GM06990 (cell line): ENCODE measurements around the gene DPF1.

ENCODE experiments used
- DNase-seq: peaks from one replicate; pipeline ENCODE4 v3.0.0-alpha.2; 2011; ENCODE audit not compliant: insufficient read length; ENCODE audit errors: extremely low read depth
- H3K27me3 ChIP-seq: replicated peaks from 2 replicates; pipeline ENCODE4 v1.6.0; 2011; ENCODE audit warnings: low read length; ENCODE audit not compliant: control insufficient read depth, insufficient read depth
- H3K36me3 ChIP-seq: 2 replicates; pipeline ENCODE4 v1.5.1; 2011; ENCODE audit warnings: low read length; ENCODE audit not compliant: control insufficient read depth, insufficient read depth
- H3K4me3 ChIP-seq: replicated peaks from 2 replicates; pipeline ENCODE4 v1.5.1; 2011; ENCODE audit warnings: low read depth, mild to moderate bottlenecking, control low read depth, low read length
- TF ChIP-seq, protein P1 (sequence below): IDR thresholded peaks from 2 replicates; pipeline ENCODE4 v1.5.1; 2011; ENCODE audit warnings: low read length, control low read depth, mild to moderate bottlenecking, inconsistent platforms; ENCODE audit not compliant: insufficient read depth, poor library complexity, severe bottlenecking

DPF1 gene

DNA sequence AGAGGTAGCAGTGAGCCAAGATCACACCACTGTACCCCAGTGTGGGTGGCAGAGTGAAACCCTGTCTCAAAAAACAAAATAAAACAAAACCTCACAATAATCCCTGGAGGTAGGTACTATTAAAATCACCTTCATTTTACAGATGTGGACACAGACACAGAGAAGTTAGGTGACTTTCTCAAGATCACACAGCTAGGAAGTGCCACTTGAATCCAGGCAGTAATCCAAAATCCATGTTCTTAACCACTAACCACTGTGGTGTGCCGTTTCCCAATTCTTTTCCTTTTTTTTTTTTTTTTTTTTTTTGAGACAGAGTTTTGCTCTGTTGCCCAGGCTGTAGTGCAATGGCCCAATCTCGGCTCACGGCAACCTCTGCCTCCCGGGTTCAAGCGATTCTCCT is 23.1 kb upstream of the DPF1 start:
- Histone ChIP-seq H3K4me3 (no peak overlapping the region), H3K27me3 (no peaks in the 10 kb centered on the region), H3K36me3 (no peaks in the 10 kb centered on the region)
- no peak for DNase-seq
- TF ChIP-seq, protein P1, sequence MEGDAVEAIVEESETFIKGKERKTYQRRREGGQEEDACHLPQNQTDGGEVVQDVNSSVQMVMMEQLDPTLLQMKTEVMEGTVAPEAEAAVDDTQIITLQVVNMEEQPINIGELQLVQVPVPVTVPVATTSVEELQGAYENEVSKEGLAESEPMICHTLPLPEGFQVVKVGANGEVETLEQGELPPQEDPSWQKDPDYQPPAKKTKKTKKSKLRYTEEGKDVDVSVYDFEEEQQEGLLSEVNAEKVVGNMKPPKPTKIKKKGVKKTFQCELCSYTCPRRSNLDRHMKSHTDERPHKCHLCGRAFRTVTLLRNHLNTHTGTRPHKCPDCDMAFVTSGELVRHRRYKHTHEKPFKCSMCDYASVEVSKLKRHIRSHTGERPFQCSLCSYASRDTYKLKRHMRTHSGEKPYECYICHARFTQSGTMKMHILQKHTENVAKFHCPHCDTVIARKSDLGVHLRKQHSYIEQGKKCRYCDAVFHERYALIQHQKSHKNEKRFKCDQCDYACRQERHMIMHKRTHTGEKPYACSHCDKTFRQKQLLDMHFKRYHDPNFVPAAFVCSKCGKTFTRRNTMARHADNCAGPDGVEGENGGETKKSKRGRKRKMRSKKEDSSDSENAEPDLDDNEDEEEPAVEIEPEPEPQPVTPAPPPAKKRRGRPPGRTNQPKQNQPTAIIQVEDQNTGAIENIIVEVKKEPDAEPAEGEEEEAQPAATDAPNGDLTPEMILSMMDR, result no peak

DNA sequence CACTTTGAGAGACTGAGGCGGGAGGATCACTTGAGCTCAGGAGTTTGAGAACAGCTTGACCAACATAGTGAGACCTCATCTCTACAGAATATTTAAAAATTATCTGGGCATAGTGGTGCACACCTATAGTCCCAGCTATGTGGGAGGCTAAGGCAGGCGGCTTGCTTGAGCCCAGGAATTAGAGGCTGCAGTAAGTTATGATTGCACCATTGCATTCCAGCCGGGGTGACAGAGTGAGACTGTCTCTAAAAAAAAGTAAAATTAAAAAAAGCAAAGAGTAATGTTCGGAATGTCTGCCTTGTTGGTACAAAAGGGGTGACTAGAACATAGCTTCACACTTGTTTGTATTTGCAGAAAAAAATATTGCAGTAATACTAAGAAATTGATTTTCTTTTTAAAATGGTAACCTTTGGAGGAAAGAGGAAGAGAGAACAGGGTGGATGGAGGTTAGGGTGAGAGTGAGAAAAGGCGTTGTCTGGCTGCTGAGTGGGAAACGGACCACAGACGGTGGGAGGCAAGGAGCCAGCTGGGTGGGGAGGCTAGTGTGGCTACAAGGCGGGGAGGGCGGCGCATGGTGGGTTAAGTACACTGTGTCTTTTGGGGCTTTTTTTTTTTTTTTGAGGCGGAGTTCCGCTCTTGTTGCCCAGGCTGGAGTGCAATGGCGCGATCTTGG is 21.9 kb upstream of the DPF1 start:
- Histone ChIP-seq H3K27me3 (no peaks in the 10 kb centered on the region), H3K4me3 (no peak overlapping the region), H3K36me3 (no peaks in the 10 kb centered on the region)
- TF ChIP-seq, protein P1, result no peak
- no peak for DNase-seq

DNA sequence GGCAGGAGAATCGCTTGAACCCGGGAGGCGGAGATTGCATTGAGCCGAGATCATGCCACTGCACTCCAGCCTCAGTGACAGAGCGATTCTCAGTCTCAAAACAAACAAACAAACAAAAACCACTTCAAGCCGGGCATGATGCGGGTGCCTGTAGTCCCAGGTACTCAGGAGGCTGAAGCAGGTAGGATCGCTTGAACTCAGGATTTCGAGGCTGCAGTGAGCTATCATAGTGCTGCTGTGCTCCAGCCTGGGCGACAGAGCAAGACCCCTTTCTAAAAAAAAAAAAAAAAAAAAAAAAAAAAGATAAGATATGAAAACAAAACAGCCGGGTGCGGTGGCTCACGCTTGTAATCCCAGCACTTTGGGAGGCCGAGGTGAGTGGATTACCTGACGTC is 19.3 kb upstream of the DPF1 start:
- TF ChIP-seq, protein P1, result no peak
- Histone ChIP-seq H3K36me3 (no peaks in the 10 kb centered on the region), H3K4me3 (no peak overlapping the region; the same call in 1 of the 2 replicates), H3K27me3 (no peaks in the 10 kb centered on the region)
- no peak for DNase-seq

DNA sequence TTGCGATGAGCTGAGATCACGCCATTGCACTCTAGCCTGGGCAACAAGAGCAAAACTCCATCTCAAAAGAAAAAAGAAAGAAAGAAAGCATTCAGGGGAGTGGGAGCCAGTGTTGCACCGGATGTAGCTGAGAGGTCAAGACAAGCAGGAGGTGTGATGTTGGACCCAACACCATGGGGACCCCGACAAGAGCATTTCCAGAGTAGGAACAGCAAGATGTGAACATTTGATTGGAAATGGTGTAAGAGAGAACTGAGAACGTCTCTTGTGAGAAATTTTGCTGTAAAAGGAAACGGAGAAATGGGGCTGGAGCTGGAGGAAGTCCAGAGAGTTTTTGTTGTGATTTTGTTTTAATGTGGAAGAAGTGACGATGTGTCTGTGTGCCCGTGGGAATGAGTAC is 15.8 kb upstream of the DPF1 start:
- Histone ChIP-seq H3K4me3 (no peak overlapping the region), H3K36me3 (no peaks in the 10 kb centered on the region), H3K27me3 (no peaks in the 10 kb centered on the region)
- DNase-seq, result no peak
- TF ChIP-seq, protein P1, result no peak

DNA sequence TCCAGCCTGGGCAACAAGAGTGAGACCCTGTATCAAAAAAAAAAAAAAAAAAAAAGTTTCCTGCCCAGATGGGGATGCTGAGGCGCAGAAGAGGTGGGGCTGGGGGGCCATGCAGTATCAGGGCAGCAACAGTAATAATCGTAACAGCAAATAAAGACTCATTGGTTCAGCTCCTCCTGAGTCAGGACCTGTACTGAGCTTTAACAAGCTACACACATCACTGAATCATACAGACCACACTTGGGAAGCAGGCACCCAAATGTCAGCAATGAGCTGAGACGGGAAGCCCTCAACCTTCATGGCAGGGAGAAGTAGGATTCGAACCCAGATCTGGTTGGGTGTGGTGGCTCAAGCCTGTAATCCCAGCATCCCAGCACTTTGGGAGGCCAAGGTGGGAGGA is 10.6 kb upstream of the DPF1 start:
- no peak for DNase-seq

More for the DNA sequence above, 10.6 kb upstream of the DPF1 start:
- TF ChIP-seq, protein P1, result no peak
- no peaks in the 10 kb centered on the region; the same call in 1 of the 2 replicates for H3K27me3 ChIP-seq
- H3K36me3 ChIP-seq, result no peaks in the 10 kb centered on the region
- H3K4me3 ChIP-seq, result no peak overlapping the region
